Measurements from ENCODE around the gene YJEFN3.

YJEFN3 gene

GRCh38 chr19:19528721-19529490 is at the start of gene YJEFN3:
Gene YJEFN3 (plus strand): TSS chr19:19528911. CDS start chr19:19528933, 22 bp downstream.
- no peak within 1 kb of the TSS for H3K4me3 ChIP-seq (ENCODE audit: low read depth, low read length)

GRCh38 chr19:19480688-19481087 is 48.0 kb upstream of the YJEFN3 start:
- TF ChIP-seq CTCF (IDR thresholded peaks at IDR 0.05; ENCODE audit: borderline replicate concordance, insufficient read depth, low read depth, low read length) = no peak

More at GRCh38 chr19:19528721-19529490, at the start of gene YJEFN3:
- no peak for TF ChIP-seq CTCF (IDR thresholded peaks at IDR 0.05; ENCODE audit: borderline replicate concordance, insufficient read depth, low read depth, low read length)

GRCh38 chr19:19482809-19483596 is 45.7 kb upstream of the YJEFN3 start:
- TF ChIP-seq CTCF (IDR thresholded peaks at IDR 0.05; ENCODE audit: borderline replicate concordance, insufficient read depth, low read depth, low read length) = no peak
- no peak overlapping the region for H3K4me3 ChIP-seq (ENCODE audit: low read depth, low read length)

More at GRCh38 chr19:19480688-19481087, 48.0 kb upstream of the YJEFN3 start:
- no peak overlapping the region for H3K4me3 ChIP-seq (ENCODE audit: low read depth, low read length)

- H3K4me3 ChIP-seq (ENCODE audit: low read depth, low read length) = no peak overlapping the region
- TF ChIP-seq CTCF (IDR thresholded peaks at IDR 0.05; ENCODE audit: borderline replicate concordance, insufficient read depth, low read depth, low read length) = no peak
Observed at GRCh38 chr19:19485161-19485997, 43.3 kb upstream of the YJEFN3 start.

GRCh38 chr19:19485998-19486290 is 42.8 kb upstream of the YJEFN3 start:
- H3K4me3 ChIP-seq (ENCODE audit: low read depth, low read length) = no peak overlapping the region
- TF ChIP-seq CTCF (IDR thresholded peaks at IDR 0.05; ENCODE audit: borderline replicate concordance, insufficient read depth, low read depth, low read length) = no peak

GRCh38 chr19:19486343-19487076 is 42.2 kb upstream of the YJEFN3 start:
- H3K4me3 ChIP-seq (ENCODE audit: low read depth, low read length) = no peak overlapping the region
- no peak for TF ChIP-seq CTCF (IDR thresholded peaks at IDR 0.05; ENCODE audit: borderline replicate concordance, insufficient read depth, low read depth, low read length)

Measured in GM12875 (cell line).